Hepatocyte (in vitro differentiated cells): ENCODE measurements around the gene TUBB6. TPM values are rescaled to one million over a fixed set of nuclear protein-coding genes. Genes with fewer than 3 reads are reported as not detected.

Experiments used
- DNase-seq: peaks from one replicate; pipeline ENCODE4 v3.0.0-alpha.2; 2016; ENCODE audit warnings: low spot score
- H2AFZ ChIP-seq: fragments of 200-600 bp; sonication (generic); 2 replicates; pipeline ENCODE4 v1.6.0; 2016; ENCODE audit warnings: antibody characterized with exemption, mild to moderate bottlenecking
- H3K27ac ChIP-seq: fragments of 200-600 bp; sonication (generic); 2 replicates; pipeline ENCODE4 v1.5.1; 2016; ENCODE audit warnings: mild to moderate bottlenecking
- H3K27me3 ChIP-seq: fragments of 200-600 bp; sonication (generic); 2 replicates; pipeline ENCODE4 v1.6.1; 2016
- H3K36me3 ChIP-seq: fragments of 200-600 bp; sonication (generic); replicated peaks from 2 replicates; pipeline ENCODE4 v1.5.1; 2016; ENCODE audit warnings: low read depth; ENCODE audit not compliant: insufficient read depth
- H3K4me1 ChIP-seq: fragments of 200-600 bp; sonication (generic); 2 replicates; pipeline ENCODE4 v1.5.1; 2016; ENCODE audit warnings: mild to moderate bottlenecking, moderate library complexity; ENCODE audit not compliant: insufficient read depth
- H3K4me2 ChIP-seq: fragments of 200-600 bp; sonication (generic); 2 replicates; pipeline ENCODE4 v1.6.0; 2016
- H3K4me3 ChIP-seq: fragments of 200-600 bp; sonication (generic); 2 replicates; pipeline ENCODE4 v1.5.1; 2016; ENCODE audit warnings: mild to moderate bottlenecking
- H3K79me2 ChIP-seq: fragments of 200-600 bp; sonication (generic); 2 replicates; pipeline ENCODE4 v1.6.0; 2017; ENCODE audit warnings: mild to moderate bottlenecking
- H3K9me2 ChIP-seq: fragments of 200-600 bp; sonication (generic); replicated peaks from 2 replicates; pipeline ENCODE4 v1.6.0; 2017; ENCODE audit warnings: mild to moderate bottlenecking; ENCODE audit not compliant: insufficient read depth
- H3K9me3 ChIP-seq: fragments of 200-600 bp; sonication (generic); 2 replicates; pipeline ENCODE4 v1.5.1; 2016; ENCODE audit warnings: low read depth, mild to moderate bottlenecking
- H4K20me1 ChIP-seq: fragments of 200-600 bp; sonication (generic); 2 replicates; pipeline ENCODE4 v1.6.0; 2016; ENCODE audit warnings: mild to moderate bottlenecking; ENCODE audit not compliant: insufficient read depth, poor library complexity, severe bottlenecking
- EZH2 ChIP-seq: fragments of 200-600 bp; sonication (generic); IDR thresholded peaks from 2 replicates; pipeline ENCODE4 v1.6.1; 2016; ENCODE audit warnings: antibody characterized with exemption, mild to moderate bottlenecking, borderline replicate concordance
- EZH2phosphoT487 ChIP-seq: fragments of 200-600 bp; sonication (generic); IDR thresholded peaks from one replicate; pipeline ENCODE4 v1.6.1; 2018; ENCODE audit warnings: antibody characterized with exemption, mild to moderate bottlenecking, low read depth, moderate library complexity; ENCODE audit not compliant: unreplicated experiment, severe bottlenecking
- WGBS: methylation state at CpG from one replicate; pipeline ENCODE4 v1.1.6; 2016; ENCODE audit warnings: low lambda C conversion rate; ENCODE audit errors: missing lambda C conversion rate; 5-methylcytosine and 5-hydroxymethylcytosine counted together
- polyA plus RNA-seq: library from polyadenylated mRNA; unstranded; fragments of >200 nt; fragmentation: Nextera tagmentation; extraction: Ambion mirVana; gene quantifications from 2 replicates; pipeline ENCODE4 v1.2.1, GENCODE V29; 2016
- total RNA-seq: library from RNA; depleted of rRNA; stranded (reverse); fragments of >200 nt; gene quantifications from 2 replicates; pipeline ENCODE4 v1.2.3, GENCODE V29; 2014
- TF ChIP-seq, protein P1 (sequence below): fragments of 200-600 bp; sonication (generic); IDR thresholded peaks from 2 replicates; pipeline ENCODE4 v1.5.1; 2016; ENCODE audit warnings: antibody characterized with exemption, mild to moderate bottlenecking; ENCODE audit not compliant: poor library complexity

TUBB6 gene
- total and polyA plus RNA-seq, 2 experiments from 2014 or later: 68.6 to 96.3 TPM

DNA sequence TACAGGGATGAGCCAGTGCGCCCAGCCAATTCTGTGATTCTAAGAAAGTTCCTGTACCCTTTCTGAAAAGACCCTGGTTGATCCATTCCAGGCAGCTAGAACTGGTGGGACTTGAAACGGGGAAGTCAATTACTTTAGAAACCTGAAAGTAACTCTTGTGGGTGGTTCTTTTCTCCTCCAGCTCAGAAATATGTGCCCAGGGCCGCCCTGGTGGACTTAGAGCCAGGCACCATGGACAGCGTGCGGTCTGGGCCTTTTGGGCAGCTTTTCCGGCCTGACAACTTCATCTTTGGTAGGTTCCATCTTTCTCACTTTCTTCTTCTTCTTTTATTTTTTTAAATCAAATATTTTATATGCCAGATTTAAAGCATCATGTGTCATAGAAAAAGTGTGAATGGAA is 2.7 kb downstream of the TUBB6 start:
- Histone ChIP-seq H3K27ac (no peak overlapping the region), H3K27me3 (peaks cover 16% of the 10 kb centered on the region), H3K9me2 (no peaks in the 10 kb centered on the region), H2AFZ (no peak overlapping the region), H4K20me1 (no peaks in the 10 kb centered on the region), H3K4me3 (no peak overlapping the region), H3K79me2 (peaks cover 24% of the 10 kb centered on the region), H3K4me2 (no peak overlapping the region), H3K36me3 (no peaks in the 10 kb centered on the region), H3K9me3 (peaks cover 9% of the 10 kb centered on the region), H3K4me1 (peaks cover 15% of the 10 kb centered on the region)
- no peak for DNase-seq
- 92% methylated on average over 6 of the region's 6 CpGs for WGBS
- TF ChIP-seq EZH2phosphoT487 (no peak), EZH2 (no peak)
- TF ChIP-seq, protein P1, sequence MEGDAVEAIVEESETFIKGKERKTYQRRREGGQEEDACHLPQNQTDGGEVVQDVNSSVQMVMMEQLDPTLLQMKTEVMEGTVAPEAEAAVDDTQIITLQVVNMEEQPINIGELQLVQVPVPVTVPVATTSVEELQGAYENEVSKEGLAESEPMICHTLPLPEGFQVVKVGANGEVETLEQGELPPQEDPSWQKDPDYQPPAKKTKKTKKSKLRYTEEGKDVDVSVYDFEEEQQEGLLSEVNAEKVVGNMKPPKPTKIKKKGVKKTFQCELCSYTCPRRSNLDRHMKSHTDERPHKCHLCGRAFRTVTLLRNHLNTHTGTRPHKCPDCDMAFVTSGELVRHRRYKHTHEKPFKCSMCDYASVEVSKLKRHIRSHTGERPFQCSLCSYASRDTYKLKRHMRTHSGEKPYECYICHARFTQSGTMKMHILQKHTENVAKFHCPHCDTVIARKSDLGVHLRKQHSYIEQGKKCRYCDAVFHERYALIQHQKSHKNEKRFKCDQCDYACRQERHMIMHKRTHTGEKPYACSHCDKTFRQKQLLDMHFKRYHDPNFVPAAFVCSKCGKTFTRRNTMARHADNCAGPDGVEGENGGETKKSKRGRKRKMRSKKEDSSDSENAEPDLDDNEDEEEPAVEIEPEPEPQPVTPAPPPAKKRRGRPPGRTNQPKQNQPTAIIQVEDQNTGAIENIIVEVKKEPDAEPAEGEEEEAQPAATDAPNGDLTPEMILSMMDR: no peak

DNA sequence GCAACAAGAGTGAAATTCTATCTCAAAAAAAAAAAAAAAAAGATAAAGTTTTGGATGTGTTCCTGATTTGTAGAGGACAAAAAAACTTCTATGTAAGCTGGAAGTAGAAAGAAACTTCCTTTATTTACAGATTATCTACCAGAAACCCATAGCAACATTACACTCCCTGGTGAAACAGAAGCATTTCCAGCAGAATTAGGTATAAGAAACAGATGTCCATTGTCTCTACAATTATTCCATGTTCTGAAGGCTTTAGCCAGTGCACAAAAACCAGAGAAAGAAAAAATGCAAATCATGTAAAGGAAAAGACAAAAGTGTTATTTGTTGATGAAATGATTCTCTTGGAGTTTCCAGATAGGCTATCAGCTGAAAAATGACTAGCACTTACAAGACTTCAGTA is 4.9 kb downstream of the TUBB6 start:
- TF ChIP-seq EZH2phosphoT487 (no peak), EZH2 (no peak)
- TF ChIP-seq, protein P1: no peak
- no peak overlapping the region for H3K27ac ChIP-seq
- H2AFZ ChIP-seq: no peak overlapping the region
- no peaks in the 10 kb centered on the region for H3K4me1 ChIP-seq
- peaks cover 24% of the 10 kb centered on the region for H3K79me2 ChIP-seq
- no peak overlapping the region for H3K4me3 ChIP-seq
- no peaks in the 10 kb centered on the region for H4K20me1 ChIP-seq
- DNase-seq: no peak
- H3K9me2 ChIP-seq: no peaks in the 10 kb centered on the region
- H3K27me3 ChIP-seq: no peaks in the 10 kb centered on the region
- H3K36me3 ChIP-seq: no peaks in the 10 kb centered on the region
- H3K4me2 ChIP-seq: no peak overlapping the region
- peaks cover 9% of the 10 kb centered on the region for H3K9me3 ChIP-seq

DNA sequence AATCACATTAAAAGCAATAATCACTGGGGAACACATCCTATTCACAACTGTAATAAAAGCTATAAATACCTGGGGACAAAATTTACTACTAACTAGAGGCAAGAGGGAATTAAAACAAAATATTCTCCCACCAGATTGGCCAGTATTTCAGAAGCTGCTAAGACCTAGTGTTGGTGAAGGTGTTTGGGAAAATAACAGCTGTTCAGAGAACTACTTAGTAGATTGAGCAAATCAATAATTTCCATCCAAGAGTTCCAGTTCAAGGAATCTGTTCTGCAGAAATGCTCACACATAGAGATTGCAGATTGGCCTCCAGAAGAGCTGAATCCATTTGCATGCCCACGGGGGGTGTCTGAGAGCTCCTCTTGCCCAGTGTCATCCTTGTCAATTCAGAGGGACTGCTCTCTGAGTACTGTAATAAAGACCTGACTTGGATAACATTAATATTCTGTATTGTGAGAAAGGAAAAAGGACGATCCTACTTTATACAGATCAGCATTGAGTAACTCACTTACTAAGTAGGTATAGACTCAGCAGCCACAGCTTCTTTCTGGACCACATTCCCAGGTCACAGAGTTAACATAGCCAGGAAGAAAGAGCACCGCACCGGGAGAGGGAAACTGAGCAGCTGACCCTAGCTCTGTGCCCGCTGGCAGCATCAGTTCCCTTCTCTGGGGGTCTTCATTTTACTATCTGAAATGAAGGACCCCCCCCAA is 5.6 kb downstream of the TUBB6 start:
- no peak for DNase-seq
- Histone ChIP-seq H2AFZ (no peak overlapping the region), H3K79me2 (peaks cover 24% of the 10 kb centered on the region), H3K9me3 (peaks cover 9% of the 10 kb centered on the region), H3K27me3 (no peaks in the 10 kb centered on the region), H3K36me3 (no peaks in the 10 kb centered on the region), H3K4me3 (no peak overlapping the region), H3K9me2 (no peaks in the 10 kb centered on the region), H3K4me1 (no peaks in the 10 kb centered on the region), H3K4me2 (no peak overlapping the region), H3K27ac (no peak overlapping the region), H4K20me1 (no peaks in the 10 kb centered on the region)
- 89% methylated on average over 5 of the region's 5 CpGs for WGBS
- TF ChIP-seq, protein P1: no peak
- no peak for TF ChIP-seq EZH2phosphoT487
